Measurements from ENCODE around the gene INVS. TPM values are rescaled to one million over a fixed set of nuclear protein-coding genes. Genes with fewer than 3 reads are reported as not detected.
"Not testable (repeated sequence)": the region's sequence is repeated elsewhere in the genome, so short reads cannot be mapped to it uniquely, and the experiment has no call there.

INVS gene
- total RNA-seq, 2 experiments from 2014 or later = 30.7 to 36.7 TPM

DNA sequence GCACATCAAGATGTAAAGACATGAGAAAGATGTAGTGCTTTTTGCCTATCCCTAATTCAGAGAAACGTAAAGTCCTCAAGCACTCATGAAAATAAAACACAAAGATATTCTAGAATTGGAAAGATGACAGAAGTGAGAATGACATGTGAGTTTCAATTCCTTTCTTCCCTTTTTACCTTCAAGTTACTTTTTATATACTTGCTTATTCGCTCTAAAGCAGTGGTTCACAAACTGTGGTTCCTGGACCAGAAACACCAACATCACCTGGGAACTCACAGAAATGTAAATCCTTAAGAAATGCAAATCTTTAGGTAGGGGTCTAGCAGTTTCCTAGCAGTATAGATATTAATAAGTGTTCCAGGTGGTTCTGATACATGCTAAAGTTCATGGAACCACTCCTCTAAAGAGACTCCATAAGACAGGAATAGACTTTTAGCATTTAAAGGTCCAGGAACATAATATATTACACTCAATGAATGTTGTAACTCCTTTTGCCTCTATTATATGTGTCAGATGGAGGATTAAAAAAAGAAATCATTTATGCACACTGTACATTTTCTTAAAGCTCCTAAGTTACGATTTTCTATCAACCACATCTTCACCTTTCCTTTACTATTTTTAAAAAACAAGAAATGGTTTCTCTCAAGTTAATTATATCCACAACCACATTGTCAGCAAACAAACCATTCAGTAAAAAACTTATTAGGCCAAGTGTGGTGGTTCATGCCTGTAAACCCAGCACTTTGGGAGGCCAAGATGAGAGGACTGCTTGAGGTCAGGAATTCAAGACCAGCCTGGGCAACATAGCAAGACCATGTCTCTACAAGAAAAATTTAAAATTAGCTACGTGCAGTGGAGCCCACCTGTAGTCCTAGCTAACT, 40.1 kb upstream of the INVS start:
- Histone ChIP-seq H3K27ac (ENCODE audit: low read depth, low read length, poor library complexity, severe bottlenecking) (peak overlapping the region; percentile 98), H3K9me2 (ENCODE audit: insufficient read depth, low read length) (no peaks in the 10 kb centered on the region), H3K4me1 (ENCODE audit: insufficient read depth, low read length, poor library complexity, severe bottlenecking) (peaks cover 64% of the 10 kb centered on the region), H3K79me2 (ENCODE audit: insufficient read depth, low read depth, low read length) (peaks cover 69% of the 10 kb centered on the region), H3K4me2 (ENCODE audit: low read length) (peak overlapping the region; percentile 72), H3K4me3 (ENCODE audit: low read depth, low read length, poor library complexity, severe bottlenecking) (peak overlapping the region; percentile 39), H3K9me3 (ENCODE audit: low read length) (peaks cover 56% of the 10 kb centered on the region), H3K36me3 (ENCODE audit: insufficient read depth, low read length) (peaks cover 90% of the 10 kb centered on the region), H4K20me1 (ENCODE audit: insufficient read depth, low read length) (no peaks in the 10 kb centered on the region), H2AFZ (ENCODE audit: low read length) (no peak overlapping the region)
- TF ChIP-seq EZH2phosphoT487 (IDR thresholded peaks at IDR 0.05; ENCODE audit: borderline replicate concordance, low read depth, low read length) (no peak), CTCF (conservative IDR thresholded peaks at IDR 0.05; ENCODE audit: low read length) (no peak)
- POLR2A ChIA-PET = interaction anchor here (0.6 to 2.9 kb wide), 9 partner anchors 8 to 105 kb away, joined by 3 to 21 read pairs (median 5); partner anchors contain the start of genes ERP44 and INVS
- BruUV-seq (replicated peaks) = TSS peak; percentile 100
- DNase-seq (ENCODE audit: low spot score) = peak; percentile 93
- intact Hi-C loops (cut with micrococcal nuclease; ENCODE audit: unreplicated experiment) = loop anchor here (1.0 to 5.0 kb wide), 2 partner anchors 25 to 38 kb away; partner anchors contain the start of genes ERP44 and INVS
- CTCF ChIA-PET (ENCODE audit: unreplicated experiment) = no interaction called here

DNA sequence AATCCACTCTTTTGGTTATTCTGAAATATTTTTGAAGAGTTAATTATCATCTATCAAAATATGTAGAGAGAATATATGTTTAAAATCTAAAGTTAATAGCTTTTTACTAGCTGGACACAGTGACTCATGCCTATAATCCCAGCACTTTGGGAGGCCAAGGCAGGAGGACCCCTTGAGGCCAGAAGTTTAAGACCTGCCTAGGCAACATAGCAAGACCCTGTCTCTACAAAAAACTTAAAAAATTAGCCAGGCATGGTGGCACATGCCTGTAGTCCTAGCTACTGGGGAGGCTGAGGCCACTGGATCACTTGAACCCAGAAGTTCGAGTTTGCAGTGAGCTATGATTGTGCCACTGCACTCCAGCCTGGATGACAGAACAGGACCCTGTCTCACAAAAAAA, 36.4 kb upstream of the INVS start:
- POLR2A ChIA-PET = interaction anchor here (0.6 to 4.3 kb wide), 8 partner anchors 11 to 945 kb away, joined by 3 to 38 read pairs (median 6); no protein-coding TSS in a partner anchor
- H3K4me3 ChIP-seq (ENCODE audit: low read depth, low read length, poor library complexity, severe bottlenecking); H3K27ac ChIP-seq (ENCODE audit: low read depth, low read length, poor library complexity, severe bottlenecking); H2AFZ ChIP-seq (ENCODE audit: low read length); CTCF ChIA-PET (ENCODE audit: unreplicated experiment); H3K9me2 ChIP-seq (ENCODE audit: insufficient read depth, low read length); H4K20me1 ChIP-seq (ENCODE audit: insufficient read depth, low read length); BruUV-seq (replicated peaks); DNase-seq (ENCODE audit: low spot score); intact Hi-C loops (cut with micrococcal nuclease; ENCODE audit: unreplicated experiment); H3K4me2 ChIP-seq (ENCODE audit: low read length): not testable (repeated sequence)
- Histone ChIP-seq H3K9me3 (ENCODE audit: low read length) (peaks cover 45% of the 10 kb centered on the region), H3K79me2 (ENCODE audit: insufficient read depth, low read depth, low read length) (peaks cover 76% of the 10 kb centered on the region), H3K36me3 (ENCODE audit: insufficient read depth, low read length) (peaks cover 80% of the 10 kb centered on the region), H3K4me1 (ENCODE audit: insufficient read depth, low read length, poor library complexity, severe bottlenecking) (peaks cover 70% of the 10 kb centered on the region)

DNA sequence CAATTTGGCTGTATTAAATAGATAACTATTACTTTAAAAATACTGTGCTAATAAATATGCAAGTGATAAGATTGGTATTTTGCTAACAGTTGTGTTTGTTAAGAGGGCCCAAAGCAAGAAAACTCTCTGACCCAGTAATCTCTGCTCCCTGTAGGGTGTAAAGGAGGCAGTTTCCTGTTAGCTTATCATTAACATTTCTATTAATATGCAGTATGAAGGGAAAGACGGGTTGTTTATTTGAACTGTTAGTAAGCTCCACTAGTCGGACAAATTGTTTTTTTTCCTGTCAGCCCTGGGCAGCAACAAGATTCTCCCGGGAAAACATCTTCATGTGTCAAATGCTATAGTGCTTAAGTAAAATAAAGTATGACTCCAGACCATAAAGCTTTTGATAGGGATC, 35.9 kb upstream of the INVS start:
- no peak for TF ChIP-seq EZH2phosphoT487 (IDR thresholded peaks at IDR 0.05; ENCODE audit: borderline replicate concordance, low read depth, low read length)
- no peak for TF ChIP-seq CTCF (conservative IDR thresholded peaks at IDR 0.05; ENCODE audit: low read length)
- DNase-seq (ENCODE audit: low spot score) = no peak
- ChIA-PET POLR2A (interaction anchor here (0.6 to 4.3 kb wide), 11 partner anchors 10 to 945 kb away, joined by 3 to 38 read pairs (median 6); no protein-coding TSS in a partner anchor), CTCF (ENCODE audit: unreplicated experiment) (no interaction called here)
- BruUV-seq (replicated peaks) = no TSS peak
- Histone ChIP-seq H3K4me3 (ENCODE audit: low read depth, low read length, poor library complexity, severe bottlenecking) (no peak overlapping the region), H3K79me2 (ENCODE audit: insufficient read depth, low read depth, low read length) (peaks cover 74% of the 10 kb centered on the region), H3K36me3 (ENCODE audit: insufficient read depth, low read length) (peaks cover 75% of the 10 kb centered on the region), H3K9me3 (ENCODE audit: low read length) (peaks cover 40% of the 10 kb centered on the region; the same call in 1 of the 2 replicates), H3K27ac (ENCODE audit: low read depth, low read length, poor library complexity, severe bottlenecking) (no peak overlapping the region), H2AFZ (ENCODE audit: low read length) (no peak overlapping the region), H3K4me2 (ENCODE audit: low read length) (no peak overlapping the region), H3K9me2 (ENCODE audit: insufficient read depth, low read length) (no peaks in the 10 kb centered on the region), H4K20me1 (ENCODE audit: insufficient read depth, low read length) (no peaks in the 10 kb centered on the region), H3K4me1 (ENCODE audit: insufficient read depth, low read length, poor library complexity, severe bottlenecking) (peaks cover 65% of the 10 kb centered on the region)
- intact Hi-C loops (cut with micrococcal nuclease; ENCODE audit: unreplicated experiment) = no loop called here

Data from OCI-LY7 (cell line).